SK-N-MC (cell line): Measurements from ENCODE around the gene NEK7.

ENCODE experiments used
- DNase-seq: peaks from one replicate; pipeline ENCODE4 v3.0.0-alpha.2; 2011; ENCODE audit warnings: low read depth, low spot score
- H3K27ac ChIP-seq: fragments of 200-600 bp; sonication (generic); 2 replicates; pipeline ENCODE4 v1.5.1; 2016; ENCODE audit warnings: mixed run types
- H3K36me3 ChIP-seq: fragments of 200-600 bp; sonication (generic); 2 replicates; pipeline ENCODE4 v1.6.1; 2017; ENCODE audit warnings: antibody characterized with exemption, low read length, mixed read lengths; ENCODE audit not compliant: insufficient read depth
- H3K4me3 ChIP-seq: fragments of 200-600 bp; sonication (generic); 2 replicates; pipeline ENCODE4 v1.5.1; 2016
- H3K9ac ChIP-seq: fragments of 200-600 bp; sonication (generic); 2 replicates; pipeline ENCODE4 v1.8.0; 2017; ENCODE audit warnings: mixed run types, mixed read lengths; ENCODE audit not compliant: insufficient read length
- H3K9me3 ChIP-seq: fragments of 200-600 bp; sonication (generic); 2 replicates; pipeline ENCODE4 v1.6.1; 2017; ENCODE audit warnings: low read depth, mild to moderate bottlenecking, antibody characterized with exemption, low read length, moderate library complexity, mixed read lengths
- EZH2 ChIP-seq: fragments of 200-600 bp; sonication (generic); IDR thresholded peaks from one replicate; pipeline ENCODE4 v1.6.1; 2017; ENCODE audit warnings: antibody characterized with exemption
- FOXP2 ChIP-seq: optimal IDR thresholded peaks from 2 replicates; pipeline ENCODE3; 2011; ENCODE audit warnings: mild to moderate bottlenecking, moderate library complexity; ENCODE audit not compliant: insufficient read depth; ENCODE audit errors: extremely low read length, control extremely low read depth
- POLR2AphosphoS5 ChIP-seq: IDR thresholded peaks from 2 replicates; pipeline ENCODE4 v1.6.1; 2012; ENCODE audit warnings: mild to moderate bottlenecking, low read depth, low read length, borderline replicate concordance

Gene NEK7

DNA sequence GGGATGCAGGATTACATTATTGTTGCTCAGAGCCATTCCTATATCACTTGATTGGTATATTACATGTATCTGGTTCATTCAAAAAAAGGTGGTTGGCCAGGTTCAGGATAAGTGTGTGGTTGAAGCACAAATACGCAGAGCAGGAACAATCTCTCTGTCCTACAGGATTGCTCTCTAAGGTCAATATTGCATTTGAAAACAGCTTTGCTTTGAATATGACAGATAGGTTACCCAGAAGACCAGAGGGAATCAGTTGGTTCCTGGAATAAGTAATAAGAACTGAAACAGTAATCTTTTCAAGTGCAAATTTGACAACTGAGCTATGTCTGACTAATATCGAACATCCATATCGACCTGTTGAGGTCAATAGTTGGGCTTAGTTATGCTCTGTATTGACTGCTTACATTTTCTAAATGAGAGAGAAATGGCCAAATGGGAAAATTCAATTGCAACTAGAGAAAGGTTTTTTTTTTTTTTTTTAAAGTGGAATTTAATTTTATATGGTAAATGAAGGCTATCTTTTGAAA, 206.9 kb downstream of the NEK7 start:
- no peak overlapping the region for H3K4me3 ChIP-seq
- DNase-seq, result no peak
- H3K9me3 ChIP-seq, result no peaks in the 10 kb centered on the region
- H3K9ac ChIP-seq, result no peak overlapping the region
- H3K36me3 ChIP-seq, result no peaks in the 10 kb centered on the region
- TF ChIP-seq EZH2, result no peak
- no peak for TF ChIP-seq POLR2AphosphoS5
- no peak for TF ChIP-seq FOXP2
- no peak overlapping the region for H3K27ac ChIP-seq

DNA sequence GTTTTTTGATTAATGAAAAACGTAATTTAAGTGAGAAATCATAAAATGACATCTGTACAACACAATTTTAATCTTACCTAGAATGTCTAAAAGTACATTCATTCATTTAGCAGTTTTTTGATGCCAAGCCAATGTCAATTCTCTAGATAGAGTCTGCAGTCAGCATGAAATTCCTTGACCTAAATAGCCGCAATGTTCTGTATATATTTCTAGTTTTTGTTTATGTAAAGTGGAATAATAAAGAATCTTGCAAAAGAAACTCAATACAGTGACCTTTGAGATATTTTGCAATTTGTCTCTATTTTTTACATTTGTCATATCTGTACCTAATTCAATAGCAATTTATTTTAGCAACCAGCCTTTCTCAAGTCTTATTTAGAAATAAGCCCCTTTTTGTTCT, 207.7 kb downstream of the NEK7 start:
- Histone ChIP-seq H3K9me3 (no peaks in the 10 kb centered on the region), H3K27ac (no peak overlapping the region), H3K9ac (no peak overlapping the region), H3K36me3 (no peaks in the 10 kb centered on the region), H3K4me3 (no peak overlapping the region)
- TF ChIP-seq FOXP2 (no peak), POLR2AphosphoS5 (no peak), EZH2 (no peak)
- no peak for DNase-seq

DNA sequence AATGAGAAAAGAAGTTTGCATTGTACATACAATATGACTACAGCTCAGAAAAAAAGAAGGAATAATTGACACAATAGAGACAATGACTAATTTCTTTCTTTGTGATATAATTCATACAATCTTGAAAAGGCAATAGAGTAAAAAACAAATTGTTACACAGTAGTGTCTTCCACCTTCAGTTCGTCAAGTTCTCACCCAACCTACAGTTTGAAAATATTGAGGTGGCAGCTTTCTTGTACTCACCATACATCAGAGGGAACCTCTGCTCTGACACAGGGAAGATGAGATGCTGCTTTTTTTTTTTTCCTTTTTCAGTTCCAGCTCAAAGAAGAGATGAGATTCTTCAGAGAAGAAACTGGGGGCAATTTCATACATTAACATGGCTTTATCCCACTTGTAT, 210.5 kb downstream of the NEK7 start:
- no peaks in the 10 kb centered on the region for H3K9me3 ChIP-seq
- no peak overlapping the region for H3K4me3 ChIP-seq
- no peak for TF ChIP-seq FOXP2
- no peak overlapping the region for H3K9ac ChIP-seq
- no peaks in the 10 kb centered on the region for H3K36me3 ChIP-seq
- no peak for DNase-seq
- H3K27ac ChIP-seq, result no peak overlapping the region

DNA sequence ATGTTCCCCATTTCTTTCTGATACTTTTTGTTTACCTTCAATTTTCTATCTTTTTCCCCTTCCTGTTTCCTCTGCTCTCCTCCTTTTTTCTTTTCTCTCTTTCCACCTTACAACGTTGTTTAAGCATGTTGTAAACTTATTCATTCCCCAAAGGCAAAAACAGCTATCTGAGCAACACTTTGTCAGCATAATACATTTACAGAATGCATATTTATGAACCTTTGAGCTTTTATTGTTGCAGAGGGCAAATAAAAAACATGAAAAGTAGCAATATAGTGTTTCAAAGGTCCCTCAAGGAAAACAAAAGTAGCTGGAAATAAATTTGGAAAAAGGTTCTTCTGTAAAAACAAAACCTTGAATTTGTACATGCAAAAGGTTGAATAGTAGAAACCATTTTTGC, 214.2 kb downstream of the NEK7 start:
- TF ChIP-seq POLR2AphosphoS5 (no peak; the same call in 1 of the 2 replicates), FOXP2 (peak; percentile 47)
- Histone ChIP-seq H3K36me3 (no peaks in the 10 kb centered on the region), H3K27ac (peak overlapping the region; percentile 88), H3K9me3 (no peaks in the 10 kb centered on the region; the same call in 1 of the 2 replicates), H3K4me3 (peak overlapping the region; percentile 68), H3K9ac (peak overlapping the region; percentile 64)
- peak; percentile 58 for DNase-seq
